HG03571 (cell line): Measurements from ENCODE around the gene GINM1.

Source experiments
- ATAC-seq: cut with Tn5 transposase; IDR thresholded peaks from one replicate; pipeline ENCODE4 v1.9.1; 2021; ENCODE audit not compliant: unreplicated experiment

The GINM1 gene

DNA sequence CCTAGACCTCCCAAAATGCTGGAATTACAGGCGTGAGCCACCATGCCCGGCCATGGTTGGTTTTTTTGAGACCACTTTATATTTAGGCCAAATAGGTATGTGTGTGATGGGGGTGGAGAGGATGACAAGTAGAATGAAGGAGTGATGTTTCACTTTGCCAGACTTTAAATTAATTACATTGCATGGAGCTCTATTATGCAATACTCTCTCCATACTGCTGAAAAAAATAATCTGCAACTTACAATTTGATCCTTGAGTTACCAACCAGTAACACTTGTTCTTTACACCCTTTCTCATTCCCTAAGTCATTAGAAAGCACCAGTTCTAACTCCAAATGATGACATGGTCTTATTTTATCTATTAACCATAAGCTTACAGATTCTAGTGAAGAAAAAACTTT is 26.8 kb downstream of the GINM1 start:
- ATAC-seq = no peak

DNA sequence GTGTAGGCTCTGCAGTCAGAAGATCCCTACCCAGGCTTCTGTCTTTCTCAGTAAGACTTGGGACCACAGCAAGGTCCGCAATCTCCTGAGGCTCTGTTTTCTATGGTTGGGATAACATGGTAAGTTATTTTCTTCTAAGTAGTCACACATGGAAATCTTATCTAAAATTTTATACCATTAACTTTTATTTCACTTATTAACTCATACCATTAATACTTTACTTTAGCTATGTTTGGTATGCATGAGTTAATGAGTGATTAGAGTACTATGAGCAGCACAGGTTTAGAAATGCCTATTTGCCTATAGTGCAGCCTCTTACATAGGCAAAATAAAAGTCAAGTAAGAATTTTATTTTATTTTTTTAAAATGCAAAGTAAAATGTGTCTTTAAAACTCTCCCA is 27.2 kb downstream of the GINM1 start:
- ATAC-seq = no peak

DNA sequence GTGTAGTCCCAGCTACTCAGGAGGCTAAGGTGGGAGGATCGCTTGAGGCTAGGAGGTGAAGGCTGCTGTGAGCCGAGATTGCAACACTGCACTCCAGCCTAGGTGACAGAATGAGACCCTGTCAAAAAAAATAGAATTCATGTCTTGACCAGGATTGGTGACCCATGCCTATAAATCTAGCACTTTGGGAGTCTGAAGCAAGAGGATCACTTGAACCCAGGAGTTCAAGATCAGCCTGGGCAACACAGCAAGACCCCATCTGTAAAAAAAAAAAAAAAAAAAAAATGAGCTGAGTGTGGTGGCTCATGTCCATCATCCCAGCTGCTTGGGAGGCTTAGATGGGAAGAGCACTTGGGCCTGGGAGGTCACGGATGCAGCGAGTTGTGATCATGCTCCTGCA is 34.3 kb downstream of the GINM1 start:
- ATAC-seq = no peak

DNA sequence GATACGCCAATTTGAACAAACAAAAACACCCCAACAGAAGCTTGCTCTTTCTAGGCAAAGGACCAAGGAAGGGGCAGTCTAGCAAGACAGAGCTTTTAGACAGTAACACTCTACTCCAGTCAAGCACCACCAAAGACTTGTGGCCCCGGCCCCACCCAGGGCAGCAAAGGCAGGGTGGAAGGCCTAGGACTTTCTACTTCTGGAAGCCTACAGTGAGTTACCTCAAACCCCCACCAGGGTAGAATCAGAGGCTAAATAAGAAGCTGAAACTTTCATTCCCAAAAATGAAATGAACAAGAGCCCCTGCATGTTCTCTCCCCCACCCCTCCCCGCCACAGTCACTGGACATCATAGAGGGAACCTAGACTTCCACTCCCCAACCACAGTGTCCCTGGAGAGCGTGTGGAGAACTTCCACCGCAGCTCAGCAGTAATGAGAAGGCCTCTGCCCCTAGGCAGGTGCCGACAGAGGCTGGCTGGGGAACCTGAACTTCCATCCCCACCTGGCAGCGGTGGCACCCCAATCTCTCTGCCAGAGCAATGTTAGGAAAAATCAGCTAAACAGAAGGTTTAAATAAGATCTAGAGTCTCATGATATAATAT is 42.3 kb downstream of the GINM1 start:
- no peak for ATAC-seq

DNA sequence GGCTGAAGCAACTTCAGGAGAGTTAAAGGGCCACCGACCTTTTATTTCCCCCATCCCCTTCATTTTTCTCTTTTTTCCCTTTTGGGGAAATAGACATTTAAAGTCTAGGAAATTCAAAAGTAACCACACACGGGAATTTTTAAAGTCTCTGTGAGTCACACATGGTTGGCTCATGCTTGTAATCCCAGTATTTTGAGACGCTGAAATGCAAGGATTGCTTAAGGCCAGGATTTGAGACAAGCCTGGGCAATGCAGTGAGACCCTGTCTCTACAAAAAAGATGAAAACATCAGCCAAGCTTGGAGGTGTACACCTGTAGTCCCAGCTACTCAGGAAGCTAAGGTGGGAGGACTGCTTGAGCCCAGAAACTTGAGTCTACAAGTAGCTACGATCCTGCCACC is 48.2 kb downstream of the GINM1 start:
- no peak for ATAC-seq

DNA sequence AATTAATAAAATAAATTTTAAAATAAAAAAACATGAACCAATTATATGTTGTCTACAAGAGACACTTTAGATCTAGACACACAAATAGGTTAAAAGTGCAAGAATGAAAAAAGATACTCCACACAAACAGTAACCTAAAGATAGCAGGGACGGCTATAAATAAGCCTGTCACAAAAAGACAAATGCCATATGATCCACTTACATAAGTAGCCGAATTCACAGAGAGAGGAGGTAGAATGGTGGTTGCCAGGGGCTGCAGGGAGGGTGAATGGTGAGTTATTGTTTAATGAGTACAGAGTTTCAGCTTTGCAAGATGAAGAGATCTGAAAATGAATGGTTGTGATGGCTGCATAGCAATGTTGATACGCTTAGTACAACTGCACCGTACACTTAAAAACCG is 49.6 kb downstream of the GINM1 start:
- ATAC-seq = no peak

DNA sequence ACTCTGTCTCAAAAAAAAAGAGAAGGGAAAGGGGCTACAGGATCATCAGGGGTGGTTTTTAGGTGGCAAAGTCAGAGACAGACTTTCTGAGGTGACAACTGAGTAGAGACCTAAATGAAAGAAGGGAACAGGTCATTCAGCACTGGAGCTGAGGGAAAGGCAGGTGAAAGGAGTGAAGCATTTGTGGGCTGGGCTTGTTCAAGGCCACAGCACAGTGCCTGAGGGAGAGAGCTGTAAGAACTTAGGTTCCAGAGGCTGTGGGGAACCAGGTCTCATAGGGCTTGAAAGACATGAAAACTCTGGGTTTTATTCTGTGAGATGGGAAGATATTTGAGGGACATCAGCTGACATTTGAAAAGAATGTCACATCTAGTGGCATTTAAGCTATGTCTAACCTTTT is 61.5 kb downstream of the GINM1 start:
- no peak for ATAC-seq

DNA sequence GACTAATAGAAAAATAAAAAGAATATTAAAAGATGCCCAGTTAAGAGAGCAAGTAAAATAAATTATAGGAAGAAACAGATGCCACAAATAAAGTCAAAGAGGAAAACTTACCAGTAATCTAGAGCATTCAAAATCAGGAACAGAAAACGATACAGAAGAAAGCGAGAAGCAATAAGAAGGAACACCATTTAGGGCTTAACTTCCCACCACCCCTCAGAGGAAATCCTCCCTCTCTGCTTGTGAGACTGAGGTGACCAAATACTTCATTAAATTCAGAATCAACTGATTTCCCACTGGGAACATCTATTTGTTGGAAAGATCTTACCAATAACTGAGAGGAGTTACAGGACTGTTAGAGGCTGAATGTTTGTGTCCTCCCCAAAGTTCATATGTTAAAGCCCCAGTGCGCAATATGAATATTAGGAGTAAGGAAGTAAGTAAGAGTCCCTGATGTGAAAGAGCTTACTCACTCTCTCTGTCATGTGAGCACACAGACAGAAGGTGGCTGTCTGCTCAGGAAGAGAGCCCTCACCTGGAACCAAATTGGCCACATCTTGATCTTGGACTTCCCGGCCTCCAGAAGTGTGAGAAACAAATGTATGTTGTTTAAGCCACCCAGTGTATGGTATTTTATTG is 62.8 kb downstream of the GINM1 start:
- ATAC-seq = peak; percentile 76

DNA sequence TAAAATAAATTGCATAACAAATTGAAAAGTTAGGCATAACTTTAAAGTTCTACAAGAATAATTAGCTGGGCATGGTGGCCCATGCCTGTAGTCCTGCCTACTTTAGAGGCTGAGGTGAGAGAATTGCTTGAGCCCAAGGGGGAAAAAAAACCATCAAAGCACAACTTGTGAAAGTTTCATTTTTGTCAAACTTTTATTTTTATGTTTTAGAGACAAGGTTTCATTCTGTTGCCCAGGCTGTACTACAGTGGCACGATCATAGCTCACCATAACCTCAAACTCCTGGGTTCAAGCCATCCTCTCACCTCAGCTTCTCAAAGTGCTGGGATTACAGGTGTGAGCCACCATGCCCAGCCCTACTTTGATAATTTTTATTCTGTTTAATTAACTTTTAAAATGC is 68.1 kb downstream of the GINM1 start:
- no peak for ATAC-seq

DNA sequence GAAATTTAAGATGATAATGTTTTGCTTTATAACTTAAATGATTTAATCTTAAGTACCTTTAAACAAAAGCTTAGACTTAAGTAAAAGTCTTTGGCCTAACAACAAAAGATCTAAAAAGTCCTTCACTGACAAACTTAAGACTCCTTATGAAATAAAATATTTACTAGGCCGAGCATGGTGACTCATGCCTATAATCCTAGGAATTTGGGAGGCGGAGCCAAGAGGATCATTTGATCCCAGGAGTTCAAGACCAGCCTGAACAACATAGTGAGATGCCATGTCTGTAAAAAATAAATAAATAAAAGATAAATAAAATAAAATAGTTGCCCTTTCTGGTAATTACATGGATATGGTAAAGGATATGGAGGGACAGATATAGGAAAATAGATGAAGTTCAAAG is 69.9 kb downstream of the GINM1 start:
- ATAC-seq = no peak
